K562 (cell line): ENCODE measurements around the gene USP12. TPM values are rescaled to one million over a fixed set of nuclear protein-coding genes. Genes with fewer than 3 reads are reported as not detected.

ENCODE experiments used
- ARNT ChIP-seq, 2 experiments: fragments of 450-650 bp; IDR thresholded peaks; 2 replicates each; pipeline ENCODE4 v1.6.1; 2016; ENCODE audit warnings: mild to moderate bottlenecking in 1 of 2
- CBX2 ChIP-seq: fragments of 200-600 bp; sonication (generic); IDR thresholded peaks from one replicate; pipeline ENCODE4 v1.6.1; 2012; ENCODE audit warnings: mild to moderate bottlenecking, low read length, inconsistent platforms; ENCODE audit not compliant: insufficient read depth, poor library complexity, severe bottlenecking
- CBX3 ChIP-seq, 2 experiments: IDR thresholded peaks; 1 replicate in 1 of 2; 2 replicates in 1 of 2; pipeline ENCODE4 v1.6.1; 2012; ENCODE audit warnings: inconsistent platforms in 2 of 2, low read length in 2 of 2, borderline replicate concordance in 1 of 2, control low read depth in 1 of 2
- ELF2 ChIP-seq: fragments of 250-450 bp; sonication (Bioruptor Pico); IDR thresholded peaks from 2 replicates; pipeline ENCODE4 v1.5.0; 2021; ENCODE audit warnings: mild to moderate bottlenecking
- FOXJ2 ChIP-seq: fragments of 200-800 bp; sonication (Bioruptor generic); IDR thresholded peaks from 2 replicates; pipeline ENCODE4 v1.6.1; 2016; ENCODE audit warnings: missing genetic modification characterization, missing compliant biosample characterization
- FOXP1 ChIP-seq: sonication (generic); formaldehyde crosslinking; IDR thresholded peaks from 2 replicates; pipeline ENCODE4 v1.8.0; 2022; ENCODE audit warnings: mild to moderate bottlenecking, missing genetic modification reagents
- JUNB ChIP-seq: fragments of 450-650 bp; formaldehyde crosslinking; conservative IDR thresholded peaks from 2 replicates; pipeline ENCODE4 v1.4.0; 2020; ENCODE audit warnings: mild to moderate bottlenecking
- NBN ChIP-seq: fragments of 450-650 bp; IDR thresholded peaks from 2 replicates; pipeline ENCODE4 v1.6.1; 2016; ENCODE audit warnings: low read depth, mild to moderate bottlenecking
- PHB2 ChIP-seq: fragments of 450-650 bp; IDR thresholded peaks from 2 replicates; pipeline ENCODE4 v1.6.1; 2017; ENCODE audit warnings: low read depth
- RFX7 ChIP-seq: fragments of 250-450 bp; sonication (Bioruptor Pico); IDR thresholded peaks from 2 replicates; pipeline ENCODE4 v1.5.1; 2021; ENCODE audit warnings: mild to moderate bottlenecking
- SETDB1 ChIP-seq: IDR thresholded peaks from one replicate; pipeline ENCODE4 v1.6.1; 2012; ENCODE audit warnings: low read length, control low read depth, inconsistent platforms
- SMAD3 ChIP-seq: fragments of 450-650 bp; formaldehyde crosslinking; conservative IDR thresholded peaks from 2 replicates; pipeline ENCODE4 v1.4.0; 2020; ENCODE audit warnings: mild to moderate bottlenecking
- THRAP3 ChIP-seq: fragments of 450-650 bp; IDR thresholded peaks from 2 replicates; pipeline ENCODE4 v1.6.1; 2016; ENCODE audit warnings: mild to moderate bottlenecking, inconsistent platforms, borderline replicate concordance
- ZC3H8 ChIP-seq: fragments of 450-650 bp; IDR thresholded peaks from 2 replicates; pipeline ENCODE4 v1.6.1; 2017
- ZNF239 ChIP-seq: fragments of 250-450 bp; sonication (Bioruptor Pico); IDR thresholded peaks from 2 replicates; pipeline ENCODE4 v1.4.0; 2020; ENCODE audit warnings: mild to moderate bottlenecking
- ZNF436 ChIP-seq: fragments of 250-450, 450-650 bp; sonication (Bioruptor Pico); formaldehyde crosslinking; IDR thresholded peaks from 2 replicates; pipeline ENCODE4 v1.7.0; 2020; ENCODE audit warnings: mild to moderate bottlenecking
- ZNF561 ChIP-seq: fragments of 450-650 bp; formaldehyde crosslinking; conservative IDR thresholded peaks from 2 replicates; pipeline ENCODE4 v1.4.0; 2020; ENCODE audit warnings: mild to moderate bottlenecking, moderate library complexity
- ZNF644 ChIP-seq: fragments of 200-800 bp; sonication (Bioruptor generic); IDR thresholded peaks from 2 replicates; pipeline ENCODE4 v1.6.1; 2016; ENCODE audit warnings: low read depth, missing genetic modification characterization, missing compliant biosample characterization
- ZNF79 ChIP-seq: fragments of 250-450 bp; sonication (Bioruptor Pico); IDR thresholded peaks from 2 replicates; pipeline ENCODE4 v1.4.0; 2020; ENCODE audit warnings: low read depth, mild to moderate bottlenecking, moderate library complexity
- ZSCAN29 ChIP-seq: fragments of 450-650 bp; IDR thresholded peaks from 2 replicates; pipeline ENCODE4 v1.6.1; 2017
- polyA plus RNA-seq, 8 experiments: library from polyadenylated mRNA; depleted of rRNA in 4 of 8; stranded (reverse) in 5 of 8; unstranded in 3 of 8; fragments of >200 nt; fragmentation: Nextera tagmentation in 2 of 8; fragmentation: Illumina TruSeq in 1 of 8; extraction: Ambion mirVana in 2 of 8; extraction: Trizol in 1 of 8; gene quantifications; 2 replicates each; pipeline versions ENCODE4 v1.2.1 to v1.2.3, GENCODE V29; 2011 to 2014; ENCODE audit warnings: inconsistent platforms in 1 of 8, missing spikeins in 1 of 8
- total RNA-seq, 7 experiments: library from RNA; depleted of rRNA in 6 of 7; stranded (reverse); fragments of >200 nt in 6 of 7; fragmentation: Illumina TruSeq in 2 of 7; extraction: Trizol in 2 of 7; gene quantifications; 2 replicates each; pipeline versions ENCODE4 v1.2.1 to v1.2.3, GENCODE V29; 2011 to 2021; ENCODE audit warnings: low replicate concordance in 1 of 7
- TF ChIP-seq, protein P1 (sequence below): sonication (generic); formaldehyde crosslinking; IDR thresholded peaks from 2 replicates; pipeline ENCODE4 v1.8.0; 2022; ENCODE audit warnings: missing genetic modification reagents, mild to moderate bottlenecking, borderline replicate concordance
- TF ChIP-seq, protein P2 (sequence below), 2 experiments: fragments of 450-650 bp; conservative IDR thresholded peaks; 2 replicates each; pipeline ENCODE4 v1.6.1; 2017; ENCODE audit warnings: mild to moderate bottlenecking in 2 of 2, moderate library complexity in 2 of 2
- TF ChIP-seq, protein P3 (sequence below): fragments of 150-350 bp; IDR thresholded peaks from 2 replicates; pipeline ENCODE4 v1.6.1; 2014; ENCODE audit warnings: low read depth, mild to moderate bottlenecking, low read length, borderline replicate concordance
- TF ChIP-seq, protein P4 (sequence below): sonication (generic); formaldehyde crosslinking; IDR thresholded peaks from 2 replicates; pipeline ENCODE4 v1.8.1; 2022; ENCODE audit warnings: missing genetic modification reagents

Gene USP12
- total and polyA plus RNA-seq, 9 of the 15 experiments (the other 6 are each of a cell fraction or from before 2014, with no cell fraction given) = 1.8 to 20.5 (median 13.3) TPM

DNA sequence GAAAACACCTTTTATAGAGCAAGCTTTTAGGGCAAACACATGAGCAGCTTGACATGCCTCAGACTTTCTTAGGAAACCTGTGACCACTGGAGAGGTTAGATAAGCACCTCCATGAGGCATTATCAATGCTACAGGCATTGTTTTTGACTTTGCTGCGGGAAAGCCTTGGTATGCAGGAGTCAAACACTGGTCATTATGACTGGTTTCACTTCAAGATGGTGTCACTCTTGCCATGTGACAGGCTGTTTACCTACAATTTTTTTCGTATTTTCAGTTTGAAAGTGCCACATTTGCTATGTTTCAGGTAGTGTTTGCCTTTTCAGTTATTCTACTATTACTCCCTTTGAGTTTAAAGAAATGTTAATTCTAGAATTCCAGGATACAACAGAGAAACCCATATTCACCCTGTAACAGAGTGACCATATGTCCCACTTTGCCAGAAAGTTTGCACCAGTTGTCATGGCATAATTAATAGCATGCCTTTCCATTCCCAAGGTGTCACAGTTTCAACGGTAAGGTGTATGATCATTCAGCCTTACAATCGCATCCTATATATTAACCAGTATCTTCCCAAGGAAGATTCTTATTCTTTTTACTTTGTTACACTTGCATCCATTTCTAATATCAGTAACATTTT lies 33.0 kb downstream of the USP12 start (continued):
- TF ChIP-seq ZSCAN29 (no peak), FOXJ2 (tag) (peak; percentile 41; the same call in 1 of the 2 replicates), JUNB (CRISPR knock-in tag) (no peak; the same call in 1 of the 2 replicates), SETDB1 (no peak), FOXP1 (CRISPR knock-in tag) (no peak), PHB2 (no peak), CBX2 (no peak), ZNF436 (CRISPR knock-in tag) (0 out of 2 replicates have a peak, but pooled peaks have one; percentile 67), THRAP3 (no peak), ZNF561 (CRISPR knock-in tag) (peak; percentile 94), ELF2 (peak; percentile 72), RFX7 (no peak), ZC3H8 (no peak), ZNF239 (peak; percentile 92), ARNT (IDR thresholded peaks at IDR 0.05) (no peak), ZNF644 (tag) (peak; percentile 99), ZNF79 (CRISPR knock-in tag) (peak; percentile 86), CBX3 (IDR thresholded peaks at IDR 0.05; ENCODE audit: borderline replicate concordance in 1 of 2, low read length in 2 of 2) (no peak), SMAD3 (peak; percentile 99), NBN (no peak)
- TF ChIP-seq, protein P1, sequence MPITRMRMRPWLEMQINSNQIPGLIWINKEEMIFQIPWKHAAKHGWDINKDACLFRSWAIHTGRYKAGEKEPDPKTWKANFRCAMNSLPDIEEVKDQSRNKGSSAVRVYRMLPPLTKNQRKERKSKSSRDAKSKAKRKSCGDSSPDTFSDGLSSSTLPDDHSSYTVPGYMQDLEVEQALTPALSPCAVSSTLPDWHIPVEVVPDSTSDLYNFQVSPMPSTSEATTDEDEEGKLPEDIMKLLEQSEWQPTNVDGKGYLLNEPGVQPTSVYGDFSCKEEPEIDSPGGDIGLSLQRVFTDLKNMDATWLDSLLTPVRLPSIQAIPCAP (CRISPR knock-in tag) = no peak
- TF ChIP-seq, protein P2, sequence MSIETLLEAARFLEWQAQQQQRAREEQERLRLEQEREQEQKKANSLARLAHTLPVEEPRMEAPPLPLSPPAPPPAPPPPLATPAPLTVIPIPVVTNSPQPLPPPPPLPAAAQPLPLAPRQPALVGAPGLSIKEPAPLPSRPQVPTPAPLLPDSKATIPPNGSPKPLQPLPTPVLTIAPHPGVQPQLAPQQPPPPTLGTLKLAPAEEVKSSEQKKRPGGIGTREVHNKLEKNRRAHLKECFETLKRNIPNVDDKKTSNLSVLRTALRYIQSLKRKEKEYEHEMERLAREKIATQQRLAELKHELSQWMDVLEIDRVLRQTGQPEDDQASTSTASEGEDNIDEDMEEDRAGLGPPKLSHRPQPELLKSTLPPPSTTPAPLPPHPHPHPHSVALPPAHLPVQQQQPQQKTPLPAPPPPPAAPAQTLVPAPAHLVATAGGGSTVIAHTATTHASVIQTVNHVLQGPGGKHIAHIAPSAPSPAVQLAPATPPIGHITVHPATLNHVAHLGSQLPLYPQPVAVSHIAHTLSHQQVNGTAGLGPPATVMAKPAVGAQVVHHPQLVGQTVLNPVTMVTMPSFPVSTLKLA (conservative IDR thresholded peaks at IDR 0.05) = peak; percentile 61 to 79; a peak in 3 of 4 replicates
- TF ChIP-seq, protein P3, sequence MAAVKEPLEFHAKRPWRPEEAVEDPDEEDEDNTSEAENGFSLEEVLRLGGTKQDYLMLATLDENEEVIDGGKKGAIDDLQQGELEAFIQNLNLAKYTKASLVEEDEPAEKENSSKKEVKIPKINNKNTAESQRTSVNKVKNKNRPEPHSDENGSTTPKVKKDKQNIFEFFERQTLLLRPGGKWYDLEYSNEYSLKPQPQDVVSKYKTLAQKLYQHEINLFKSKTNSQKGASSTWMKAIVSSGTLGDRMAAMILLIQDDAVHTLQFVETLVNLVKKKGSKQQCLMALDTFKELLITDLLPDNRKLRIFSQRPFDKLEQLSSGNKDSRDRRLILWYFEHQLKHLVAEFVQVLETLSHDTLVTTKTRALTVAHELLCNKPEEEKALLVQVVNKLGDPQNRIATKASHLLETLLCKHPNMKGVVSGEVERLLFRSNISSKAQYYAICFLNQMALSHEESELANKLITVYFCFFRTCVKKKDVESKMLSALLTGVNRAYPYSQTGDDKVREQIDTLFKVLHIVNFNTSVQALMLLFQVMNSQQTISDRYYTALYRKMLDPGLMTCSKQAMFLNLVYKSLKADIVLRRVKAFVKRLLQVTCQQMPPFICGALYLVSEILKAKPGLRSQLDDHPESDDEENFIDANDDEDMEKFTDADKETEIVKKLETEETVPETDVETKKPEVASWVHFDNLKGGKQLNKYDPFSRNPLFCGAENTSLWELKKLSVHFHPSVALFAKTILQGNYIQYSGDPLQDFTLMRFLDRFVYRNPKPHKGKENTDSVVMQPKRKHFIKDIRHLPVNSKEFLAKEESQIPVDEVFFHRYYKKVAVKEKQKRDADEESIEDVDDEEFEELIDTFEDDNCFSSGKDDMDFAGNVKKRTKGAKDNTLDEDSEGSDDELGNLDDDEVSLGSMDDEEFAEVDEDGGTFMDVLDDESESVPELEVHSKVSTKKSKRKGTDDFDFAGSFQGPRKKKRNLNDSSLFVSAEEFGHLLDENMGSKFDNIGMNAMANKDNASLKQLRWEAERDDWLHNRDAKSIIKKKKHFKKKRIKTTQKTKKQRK = no peak
- TF ChIP-seq, protein P4, sequence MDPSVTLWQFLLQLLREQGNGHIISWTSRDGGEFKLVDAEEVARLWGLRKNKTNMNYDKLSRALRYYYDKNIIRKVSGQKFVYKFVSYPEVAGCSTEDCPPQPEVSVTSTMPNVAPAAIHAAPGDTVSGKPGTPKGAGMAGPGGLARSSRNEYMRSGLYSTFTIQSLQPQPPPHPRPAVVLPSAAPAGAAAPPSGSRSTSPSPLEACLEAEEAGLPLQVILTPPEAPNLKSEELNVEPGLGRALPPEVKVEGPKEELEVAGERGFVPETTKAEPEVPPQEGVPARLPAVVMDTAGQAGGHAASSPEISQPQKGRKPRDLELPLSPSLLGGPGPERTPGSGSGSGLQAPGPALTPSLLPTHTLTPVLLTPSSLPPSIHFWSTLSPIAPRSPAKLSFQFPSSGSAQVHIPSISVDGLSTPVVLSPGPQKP (CRISPR knock-in tag) = no peak
